ENCODE measurements around the gene GPR148. TPM values are rescaled to one million over a fixed set of nuclear protein-coding genes. Genes with fewer than 3 reads are reported as not detected.

Gene GPR148
- total and polyA plus RNA-seq, 4 donors = not detected

DNA sequence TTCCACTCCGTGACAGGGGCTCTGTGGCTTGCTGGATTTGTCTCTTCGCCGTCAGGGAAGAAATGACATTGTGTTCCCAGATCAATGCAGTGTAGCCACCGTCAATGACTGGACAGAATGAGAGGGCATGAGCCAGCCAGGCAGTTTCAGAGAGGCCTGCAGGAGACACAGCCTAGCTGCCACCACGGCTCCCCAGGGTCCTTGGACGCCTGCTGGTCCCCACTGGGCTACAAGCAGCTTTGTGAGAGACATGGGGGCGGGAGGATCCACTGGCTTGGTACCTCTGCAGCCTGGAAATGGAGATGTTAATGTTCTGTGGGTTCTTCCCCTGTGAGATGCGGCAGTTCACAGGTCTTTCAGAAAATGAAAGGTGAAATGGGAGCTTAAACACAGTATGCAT, 14.4 kb downstream of the GPR148 start:
- Histone ChIP-seq H3K4me1 (ENCODE audit: control insufficient read depth in 5 of 5, insufficient read depth in 5 of 5, low read length in 5 of 5) (peaks cover 0 to 3% (median 0%) of the 10 kb centered on the region in 5 donors), H3K9me3 (ENCODE audit: control insufficient read depth in 4 of 4, insufficient read depth in 3 of 4, low read length in 3 of 4) (peaks cover 0 to 8% (median 0%) of the 10 kb centered on the region in 4 donors), H3K4me3 (no peak overlapping the region), H3K36me3 (ENCODE audit: control insufficient read depth in 4 of 4, insufficient read depth in 4 of 4, low read length in 4 of 4) (no peaks in the 10 kb centered on the region), H3K27me3 (ENCODE audit: control insufficient read depth in 3 of 3, insufficient read depth in 3 of 3, low read length in 2 of 3) (peaks cover 0 to 6% (median 0%) of the 10 kb centered on the region in 3 donors), H3K27ac (ENCODE audit: low read depth in 1 of 2, low read length in 1 of 2) (no peak overlapping the region), H3K9ac (ENCODE audit: insufficient read depth in 1 of 2, low read length in 2 of 2) (no peak overlapping the region)
- TF ChIP-seq, protein P1, sequence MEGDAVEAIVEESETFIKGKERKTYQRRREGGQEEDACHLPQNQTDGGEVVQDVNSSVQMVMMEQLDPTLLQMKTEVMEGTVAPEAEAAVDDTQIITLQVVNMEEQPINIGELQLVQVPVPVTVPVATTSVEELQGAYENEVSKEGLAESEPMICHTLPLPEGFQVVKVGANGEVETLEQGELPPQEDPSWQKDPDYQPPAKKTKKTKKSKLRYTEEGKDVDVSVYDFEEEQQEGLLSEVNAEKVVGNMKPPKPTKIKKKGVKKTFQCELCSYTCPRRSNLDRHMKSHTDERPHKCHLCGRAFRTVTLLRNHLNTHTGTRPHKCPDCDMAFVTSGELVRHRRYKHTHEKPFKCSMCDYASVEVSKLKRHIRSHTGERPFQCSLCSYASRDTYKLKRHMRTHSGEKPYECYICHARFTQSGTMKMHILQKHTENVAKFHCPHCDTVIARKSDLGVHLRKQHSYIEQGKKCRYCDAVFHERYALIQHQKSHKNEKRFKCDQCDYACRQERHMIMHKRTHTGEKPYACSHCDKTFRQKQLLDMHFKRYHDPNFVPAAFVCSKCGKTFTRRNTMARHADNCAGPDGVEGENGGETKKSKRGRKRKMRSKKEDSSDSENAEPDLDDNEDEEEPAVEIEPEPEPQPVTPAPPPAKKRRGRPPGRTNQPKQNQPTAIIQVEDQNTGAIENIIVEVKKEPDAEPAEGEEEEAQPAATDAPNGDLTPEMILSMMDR (IDR thresholded peaks at IDR 0.05; ENCODE audit: control extremely low read depth, extremely low read depth) = no peak
- ATAC-seq (ENCODE audit: insufficient read depth, low FRiP score) = no peak
- DNase-seq = no peak
- 71 to 78% methylated on average over 8 of the region's 8 CpGs for WGBS, 2 donors

DNA sequence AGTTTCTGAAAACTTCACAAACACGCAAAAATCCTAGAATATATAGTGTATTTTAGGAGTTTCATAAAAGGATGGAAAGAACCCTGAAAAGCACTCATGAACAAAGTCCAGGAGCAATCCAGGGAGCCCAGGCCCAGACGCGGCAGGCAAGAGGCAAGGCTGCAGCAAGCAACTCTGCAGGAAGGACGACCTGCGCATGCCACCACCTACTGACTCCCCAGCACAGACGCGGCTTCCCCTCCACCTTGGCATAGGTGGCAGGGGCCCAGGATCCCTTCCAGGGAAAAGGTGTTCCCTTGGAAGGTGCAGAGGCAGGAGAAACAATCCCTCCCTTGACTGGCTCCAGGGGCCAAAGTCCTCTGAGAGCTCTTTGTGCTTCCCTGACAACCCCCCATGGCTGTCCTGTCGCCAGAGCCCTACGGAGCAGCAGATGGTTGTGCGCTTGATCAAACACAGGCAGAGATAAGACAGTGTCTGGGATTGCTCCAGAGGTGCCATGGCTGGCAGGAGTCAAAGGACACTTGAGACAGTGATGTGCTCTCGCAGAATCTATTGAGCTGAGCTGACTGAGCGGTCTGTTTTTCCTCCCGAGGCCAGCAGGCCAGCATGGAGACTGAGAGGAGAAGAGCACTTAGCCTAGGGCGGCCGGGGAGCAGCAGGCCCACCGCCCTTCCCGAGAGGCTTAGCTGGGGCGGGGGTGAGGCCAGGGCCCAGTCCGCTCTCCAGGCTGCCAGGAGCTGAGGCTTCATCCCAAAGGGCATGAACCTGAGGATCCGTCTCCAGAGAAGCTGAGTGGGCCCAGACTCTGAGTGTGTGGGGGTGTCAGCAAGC, 15.6 kb downstream of the GPR148 start:
- Histone ChIP-seq H3K9ac (ENCODE audit: insufficient read depth in 1 of 2, low read length in 2 of 2) (no peak overlapping the region), H3K27me3 (ENCODE audit: control insufficient read depth in 3 of 3, insufficient read depth in 3 of 3, low read length in 2 of 3) (peaks cover 0 to 6% (median 0%) of the 10 kb centered on the region in 3 donors), H3K4me3 (no peak overlapping the region), H3K27ac (ENCODE audit: low read depth in 1 of 2, low read length in 1 of 2) (no peak overlapping the region), H3K9me3 (ENCODE audit: control insufficient read depth in 4 of 4, insufficient read depth in 3 of 4, low read length in 3 of 4) (peaks cover 0 to 8% (median 0%) of the 10 kb centered on the region in 4 donors), H3K36me3 (ENCODE audit: control insufficient read depth in 4 of 4, insufficient read depth in 4 of 4, low read length in 4 of 4) (no peaks in the 10 kb centered on the region), H3K4me1 (ENCODE audit: control insufficient read depth in 5 of 5, insufficient read depth in 5 of 5, low read length in 5 of 5) (peaks cover 0 to 3% (median 0%) of the 10 kb centered on the region in 5 donors)
- no peak for ATAC-seq (ENCODE audit: insufficient read depth, low FRiP score)
- DNase-seq = no peak
- WGBS, 2 donors = 29 to 32% methylated on average over 20 of the region's 20 CpGs
- TF ChIP-seq, protein P1 (IDR thresholded peaks at IDR 0.05; ENCODE audit: control extremely low read depth, extremely low read depth) = no peak

DNA sequence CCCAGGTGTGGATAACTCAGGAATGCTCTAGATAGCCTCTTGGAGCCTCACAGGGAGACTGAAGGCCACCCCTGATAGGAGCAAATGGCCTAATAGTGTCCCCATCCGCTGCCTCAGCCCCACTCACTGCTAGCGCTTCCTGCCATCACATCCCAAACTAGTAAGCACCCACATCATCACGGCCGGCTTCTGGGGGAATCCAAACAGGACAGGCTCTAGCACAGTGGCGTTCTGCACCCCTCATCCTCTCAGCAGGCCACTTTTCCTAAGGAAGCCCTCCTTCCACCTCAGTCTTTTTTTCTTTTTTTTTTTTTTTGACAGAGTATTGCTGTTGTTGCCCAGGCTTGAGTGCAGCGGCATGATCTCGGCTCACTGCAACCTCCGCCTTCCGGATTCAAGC, 20.2 kb downstream of the GPR148 start:
- no peaks in the 10 kb centered on the region for H3K36me3 ChIP-seq (ENCODE audit: control insufficient read depth in 4 of 4, insufficient read depth in 4 of 4, low read length in 4 of 4)
- peaks cover 0 to 3% (median 0%) of the 10 kb centered on the region in 5 donors for H3K4me1 ChIP-seq (ENCODE audit: control insufficient read depth in 5 of 5, insufficient read depth in 5 of 5, low read length in 5 of 5)
- TF ChIP-seq, protein P1 (IDR thresholded peaks at IDR 0.05; ENCODE audit: control extremely low read depth, extremely low read depth) = no peak
- peaks cover 0 to 3% (median 0%) of the 10 kb centered on the region in 3 donors for H3K27me3 ChIP-seq (ENCODE audit: control insufficient read depth in 3 of 3, insufficient read depth in 3 of 3, low read length in 2 of 3)
- 86 to 90% methylated on average over 9 of the region's 9 CpGs for WGBS, 2 donors
- peaks cover 0 to 10% (median 0%) of the 10 kb centered on the region in 4 donors for H3K9me3 ChIP-seq (ENCODE audit: control insufficient read depth in 4 of 4, insufficient read depth in 3 of 4, low read length in 3 of 4)
- no peak overlapping the region for H3K27ac ChIP-seq (ENCODE audit: low read depth in 1 of 2, low read length in 1 of 2)
- H3K4me3 ChIP-seq = no peak overlapping the region
- ATAC-seq (ENCODE audit: insufficient read depth, low FRiP score) (no peak), DNase-seq (no peak)
- no peak overlapping the region for H3K9ac ChIP-seq (ENCODE audit: insufficient read depth in 1 of 2, low read length in 2 of 2)
